Right lobe of liver (tissue), 6 donors: ENCODE measurements around the gene LRRK2. TPM values are rescaled to one million over a fixed set of nuclear protein-coding genes. Genes with fewer than 3 reads are reported as not detected.
A peak's percentile ranks its signal among the peaks of the same experiment; 100 is the strongest.

Experiments used
- ATAC-seq, 4 donors: fragments of 200-7000 bp; cut with Tn5 transposase; one replicate each; pipeline ENCODE4 v1.9.1; 2020; ENCODE audit warnings: mild to moderate bottlenecking in 4 of 4, moderate library complexity in 4 of 4
- DNase-seq, 3 donors: peaks; one replicate each; pipeline ENCODE4 v3.0.0-alpha.2; 2020
- H3K27ac ChIP-seq, 3 donors: fragments of 200-600 bp; one replicate each; pipeline ENCODE4 v1.8.0; 2022
- H3K27me3 ChIP-seq, 2 donors: fragments of 200-600 bp; one replicate each; pipeline ENCODE4 v1.8.0; 2022
- H3K36me3 ChIP-seq, 4 donors: fragments of 200-600 bp; sonication (generic) in 1 of 4; one replicate each; pipeline versions ENCODE4 v1.5.1 to v1.8.0; 2017 to 2022; ENCODE audit warnings: control low read depth in 1 of 4
- H3K4me1 ChIP-seq, 4 donors: fragments of 200-600 bp; sonication (generic) in 1 of 4; one replicate each; pipeline versions ENCODE4 v1.5.1 to v1.8.0; 2017 to 2022; ENCODE audit warnings: control low read depth in 1 of 4
- H3K4me3 ChIP-seq, 3 donors: fragments of 200-600 bp; one replicate each; pipeline ENCODE4 v1.8.0; 2022
- H3K9me3 ChIP-seq, 4 donors: fragments of 200-600 bp; sonication (generic) in 1 of 4; one replicate each; pipeline versions ENCODE4 v1.5.1 to v1.8.0; 2017 to 2022; ENCODE audit warnings: control low read depth in 1 of 4
- POLR2A ChIP-seq: fragments of 450-650 bp; IDR thresholded peaks from one replicate; pipeline ENCODE4 v1.6.1; 2017; ENCODE audit warnings: antibody characterized with exemption, mild to moderate bottlenecking
- WGBS: methylation state at CpG from one replicate; pipeline ENCODE4 v1.1.6; 2018; ENCODE audit warnings: low coverage, low lambda C conversion rate; ENCODE audit not compliant: insufficient coverage; ENCODE audit errors: missing lambda C conversion rate; 5-methylcytosine and 5-hydroxymethylcytosine counted together
- intact Hi-C, 2 donors: fragments of 100-400 bp; cut with DNase I; formaldehyde crosslinking; loops; one replicate each; pipeline versions ENCODE4 v1.11.2 to v1.14.1; 2022
- total RNA-seq, 6 experiments: library from RNA; depleted of rRNA in 2 of 6; stranded (reverse); fragments of >200 nt in 2 of 6; fragmentation: NEBNext Ultra II Directional in 3 of 6; extraction: Animal tissue kit (Norgen Biotek cat#: 25700) in 3 of 6; gene quantifications; one replicate each; pipeline versions ENCODE4 v1.1.0 to v1.2.4, GENCODE V29; 2016 to 2023
- TF ChIP-seq, protein P1 (sequence below), 4 donors: fragments of 200-600 bp in 3 of 4; fragments of 450-650 bp in 1 of 4; IDR thresholded peaks; one replicate each; pipeline versions ENCODE4 v1.5.1 to v1.8.0; 2016 to 2022; ENCODE audit warnings: antibody characterized with exemption in 4 of 4, mild to moderate bottlenecking in 2 of 4
- donor health status: DM: no; HTN: yes; CAD: no.
- donor health status: DM: no; HTN: no; CAD: no.
- donor health status: DM: no; HTN: no; CAD: no.
- donor health status: DM: no; HTN: yes; CAD: no.
- donor health status: DM: no; HTN: yes; CAD: no.

The LRRK2 gene
- total RNA-seq, 6 experiments from 2014 or later: 4.1 to 19.1 (median 6.1) TPM

DNA sequence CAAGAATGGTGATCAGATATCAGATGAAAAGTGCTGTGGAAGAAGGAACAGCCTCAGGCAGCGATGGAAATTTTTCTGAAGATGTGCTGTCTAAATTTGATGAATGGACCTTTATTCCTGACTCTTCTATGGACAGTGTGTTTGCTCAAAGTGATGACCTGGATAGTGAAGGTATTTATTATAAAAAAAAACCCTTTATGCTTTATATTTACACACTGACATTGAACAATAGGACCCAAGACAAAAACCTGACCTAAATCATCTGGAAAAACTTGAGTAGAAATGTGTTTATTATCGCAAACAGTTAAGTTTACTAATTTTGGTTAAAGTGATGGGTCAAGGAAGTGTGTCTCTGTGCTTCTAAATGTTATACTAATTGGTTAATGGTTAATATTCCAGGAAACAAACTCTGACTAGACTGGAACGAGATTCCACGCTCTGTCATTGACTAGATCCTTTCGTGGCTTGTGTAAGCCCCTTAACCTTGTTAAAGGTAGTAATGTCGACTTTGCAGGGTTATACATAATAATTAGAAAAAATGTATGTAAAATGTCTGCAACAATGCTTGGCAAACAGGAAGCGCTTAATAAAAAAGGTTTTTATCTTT lies 62.7 kb downstream of the LRRK2 start:
- Histone ChIP-seq H3K36me3 (peaks cover 0 to 18% (median 0%) of the 10 kb centered on the region in 4 donors), H3K4me3 (no peak overlapping the region), H3K27me3 (no peaks in the 10 kb centered on the region), H3K9me3 (no peaks in the 10 kb centered on the region), H3K4me1 (no peaks in the 10 kb centered on the region), H3K27ac (no peak overlapping the region)
- intact Hi-C loops: no loop called here
- ATAC-seq (peak in 2 of 4 donors; percentile 36 to 41), DNase-seq (no peak)
- TF ChIP-seq POLR2A: no peak
- TF ChIP-seq, protein P1, sequence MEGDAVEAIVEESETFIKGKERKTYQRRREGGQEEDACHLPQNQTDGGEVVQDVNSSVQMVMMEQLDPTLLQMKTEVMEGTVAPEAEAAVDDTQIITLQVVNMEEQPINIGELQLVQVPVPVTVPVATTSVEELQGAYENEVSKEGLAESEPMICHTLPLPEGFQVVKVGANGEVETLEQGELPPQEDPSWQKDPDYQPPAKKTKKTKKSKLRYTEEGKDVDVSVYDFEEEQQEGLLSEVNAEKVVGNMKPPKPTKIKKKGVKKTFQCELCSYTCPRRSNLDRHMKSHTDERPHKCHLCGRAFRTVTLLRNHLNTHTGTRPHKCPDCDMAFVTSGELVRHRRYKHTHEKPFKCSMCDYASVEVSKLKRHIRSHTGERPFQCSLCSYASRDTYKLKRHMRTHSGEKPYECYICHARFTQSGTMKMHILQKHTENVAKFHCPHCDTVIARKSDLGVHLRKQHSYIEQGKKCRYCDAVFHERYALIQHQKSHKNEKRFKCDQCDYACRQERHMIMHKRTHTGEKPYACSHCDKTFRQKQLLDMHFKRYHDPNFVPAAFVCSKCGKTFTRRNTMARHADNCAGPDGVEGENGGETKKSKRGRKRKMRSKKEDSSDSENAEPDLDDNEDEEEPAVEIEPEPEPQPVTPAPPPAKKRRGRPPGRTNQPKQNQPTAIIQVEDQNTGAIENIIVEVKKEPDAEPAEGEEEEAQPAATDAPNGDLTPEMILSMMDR (IDR thresholded peaks at IDR 0.05): no peak
- WGBS: 65% methylated on average over 7 of the region's 7 CpGs

DNA sequence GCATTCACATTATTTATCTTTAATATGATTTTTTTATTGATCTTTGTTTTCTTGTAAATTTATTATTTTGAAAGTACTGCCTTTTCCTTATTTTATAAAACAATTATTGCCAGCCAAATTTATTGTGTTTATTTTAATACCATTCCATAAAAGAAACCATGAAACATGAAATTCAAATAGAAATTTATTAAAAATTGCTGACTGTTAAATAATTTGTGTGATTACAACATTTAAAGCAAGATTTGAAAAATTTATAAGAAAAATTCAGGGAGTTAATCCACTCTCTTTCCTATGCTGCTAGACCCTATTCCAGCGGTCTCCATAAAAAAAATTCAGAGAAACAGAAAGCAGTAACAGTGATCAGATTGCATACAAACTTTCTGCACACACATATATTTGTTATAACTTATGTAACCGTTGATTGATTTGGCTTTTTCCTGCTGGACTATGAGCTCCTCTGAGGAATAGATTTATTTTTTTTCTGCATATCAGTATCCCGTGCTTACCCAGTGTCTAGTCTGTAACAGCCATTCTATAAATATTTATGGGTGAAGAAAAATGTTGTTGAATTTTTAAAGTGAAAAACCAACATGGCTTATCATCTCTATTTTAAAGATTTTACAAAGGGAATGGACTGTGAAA lies 68.1 kb downstream of the LRRK2 start:
- ATAC-seq (peak; percentile 66 to 80 (median 74)), DNase-seq (no peak)
- no peaks in the 10 kb centered on the region for H3K36me3 ChIP-seq
- WGBS: 36% methylated on average over 3 of the region's 3 CpGs
- no peaks in the 10 kb centered on the region for H3K4me1 ChIP-seq
- TF ChIP-seq, protein P1 (IDR thresholded peaks at IDR 0.05): no peak
- TF ChIP-seq POLR2A: no peak
- no peaks in the 10 kb centered on the region for H3K9me3 ChIP-seq
- H3K27ac ChIP-seq: no peak overlapping the region
- no peaks in the 10 kb centered on the region for H3K27me3 ChIP-seq
- intact Hi-C loops: no loop called here
- H3K4me3 ChIP-seq: peak overlapping the region in 2 of 3 donors; percentile 5 to 17

- no peak overlapping the region for H3K27ac ChIP-seq
- 93% methylated on average over 8 of the region's 8 CpGs for WGBS
- peaks cover 0 to 3% (median 0%) of the 10 kb centered on the region in 4 donors for H3K36me3 ChIP-seq
Measured at GRCh38 chr12:40298341-40298740, 73.5 kb downstream of the LRRK2 start.

GRCh38 chr12:40300490-40300889 lies 75.7 kb downstream of the LRRK2 start:
- no peak overlapping the region for H3K4me3 ChIP-seq
- peaks cover 0 to 10% (median 0%) of the 10 kb centered on the region in 4 donors for H3K36me3 ChIP-seq
- no peaks in the 10 kb centered on the region for H3K4me1 ChIP-seq
- WGBS: 77% methylated on average over 3 of the region's 3 CpGs
- no peaks in the 10 kb centered on the region for H3K27me3 ChIP-seq
- intact Hi-C loops: no loop called here
- TF ChIP-seq POLR2A: no peak
- TF ChIP-seq, protein P1 (IDR thresholded peaks at IDR 0.05): no peak
- ATAC-seq (no peak), DNase-seq (no peak)
- H3K9me3 ChIP-seq: no peaks in the 10 kb centered on the region
- H3K27ac ChIP-seq: no peak overlapping the region

More at GRCh38 chr12:40298341-40298740, 73.5 kb downstream of the LRRK2 start:
- ATAC-seq (no peak), DNase-seq (no peak)
- TF ChIP-seq, protein P1 (IDR thresholded peaks at IDR 0.05): no peak
- no peak for TF ChIP-seq POLR2A
- Histone ChIP-seq H3K4me3 (no peak overlapping the region), H3K4me1 (no peaks in the 10 kb centered on the region), H3K9me3 (no peaks in the 10 kb centered on the region), H3K27me3 (no peaks in the 10 kb centered on the region)
- intact Hi-C loops: no loop called here
